Stimulated activated naive CD8-positive, alpha-beta T cell treated with anti-CD3 and anti-CD28 coated beads, Interleukin-15, amount 100 ng/mL, for 72 hours (primary cell): ENCODE results near the gene TFCP2.
"Not testable (repeated sequence)": the region's sequence is repeated elsewhere in the genome, so short reads cannot be mapped to it uniquely, and the experiment has no call there.

ENCODE experiments used
- ATAC-seq: fragments of 150-1000 bp; cut with Tn5 transposase; 2 replicates; pipeline ENCODE4 v1.10.0; 2021; ENCODE audit warnings: mild to moderate bottlenecking, moderate library complexity
- DNase-seq, 2 donors: peaks; one replicate each; pipeline ENCODE4 v3.0.0; 2021 to 2022
- H3K27ac Mint-ChIP-seq, 2 donors: one replicate each; pipeline ENCODE4 v1.8.0; 2022; ENCODE audit warnings: mild to moderate bottlenecking in 2 of 2, mixed read lengths in 2 of 2, moderate library complexity in 2 of 2
- H3K27me3 Mint-ChIP-seq: one replicate; pipeline ENCODE4 v1.8.0; 2022; ENCODE audit warnings: mixed read lengths
- H3K4me1 Mint-ChIP-seq: one replicate; pipeline ENCODE4 v1.8.0; 2022; ENCODE audit warnings: mild to moderate bottlenecking, mixed read lengths
- H3K4me3 Mint-ChIP-seq, 2 donors: one replicate each; pipeline ENCODE4 v1.8.0; 2022; ENCODE audit warnings: mild to moderate bottlenecking in 2 of 2, mixed read lengths in 2 of 2, moderate library complexity in 1 of 2
- H3K9me3 Mint-ChIP-seq, 2 donors: one replicate each; pipeline ENCODE4 v1.8.0; 2022; ENCODE audit warnings: mixed read lengths in 2 of 2

Gene TFCP2

GRCh38 chr12:51083126-51083833 lies 89.7 kb downstream of the TFCP2 start, which contains the start of gene CSRNP2:
TSS of gene CSRNP2 (minus strand) at chr12:51083596. CDS start at chr12:51076561, 7,035 bp downstream.
- DNase-seq (peak; percentile 97 to 98), ATAC-seq (peak; percentile 99)
- H3K27ac Mint-ChIP-seq, result peak within 1 kb of the TSS; percentile 95 to 98
- H3K27me3 Mint-ChIP-seq, result no peaks in the 10 kb centered on the region
- H3K4me3 Mint-ChIP-seq, result peak within 1 kb of the TSS; percentile 93 to 95
- H3K4me1 Mint-ChIP-seq, result peaks cover 36% of the 10 kb centered on the region
- H3K9me3 Mint-ChIP-seq, result no peaks in the 10 kb centered on the region

DNA sequence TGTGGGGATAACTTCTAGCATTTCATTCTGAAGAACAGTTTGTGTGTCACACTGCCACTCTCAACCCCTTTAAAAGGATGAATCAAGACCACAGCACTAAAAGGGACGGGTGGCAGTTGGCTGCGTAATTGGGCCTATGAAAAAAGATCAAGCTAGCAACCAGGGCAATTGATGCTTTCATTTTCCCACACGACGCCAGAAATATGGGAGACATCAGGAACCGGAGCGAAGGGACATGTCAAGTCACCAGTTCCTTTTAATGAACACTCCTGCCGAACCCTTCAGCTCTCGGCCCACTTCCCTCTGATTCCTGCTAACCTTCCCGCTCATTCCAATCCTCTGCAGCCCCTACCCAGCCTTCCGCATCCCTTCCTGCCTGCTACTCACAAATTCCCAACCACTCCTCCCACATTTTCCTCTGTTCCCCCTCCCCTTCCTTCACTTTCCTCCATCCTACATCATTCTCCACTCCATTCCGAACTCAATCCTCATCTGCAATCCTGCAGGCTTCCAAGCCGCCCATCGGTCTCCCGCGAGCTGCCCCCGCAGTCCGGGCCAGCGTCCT lies 90.3 kb downstream of the TFCP2 start:
- DNase-seq (peak; percentile 13 to 23), ATAC-seq (no peak)
- no peaks in the 10 kb centered on the region for H3K27me3 Mint-ChIP-seq
- peak overlapping the region; percentile 93 to 95 for H3K4me3 Mint-ChIP-seq
- peak overlapping the region; percentile 95 to 98 for H3K27ac Mint-ChIP-seq
- no peaks in the 10 kb centered on the region for H3K9me3 Mint-ChIP-seq
- peaks cover 35% of the 10 kb centered on the region for H3K4me1 Mint-ChIP-seq

DNA sequence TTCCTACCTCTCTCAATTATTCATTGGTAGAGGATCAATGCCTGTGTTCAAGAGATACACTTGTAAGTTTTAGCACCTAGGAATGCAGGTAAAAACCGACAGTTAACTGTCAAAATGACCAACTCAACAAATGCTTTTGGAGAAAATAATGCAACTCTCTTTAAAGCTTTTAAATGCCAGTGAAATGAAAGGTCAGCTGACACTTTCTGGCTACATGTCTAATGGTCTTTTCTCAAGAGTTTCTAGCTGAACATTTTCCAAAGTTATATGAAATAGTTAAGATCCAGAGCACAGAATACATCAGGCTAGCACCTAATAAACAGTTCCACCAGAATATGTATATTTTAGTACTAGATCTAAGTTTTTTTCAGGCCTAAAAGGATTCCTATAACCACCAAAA lies 91.5 kb downstream of the TFCP2 start:
- Mint-ChIP-seq H3K27me3 (no peaks in the 10 kb centered on the region), H3K9me3 (no peaks in the 10 kb centered on the region)

DNA sequence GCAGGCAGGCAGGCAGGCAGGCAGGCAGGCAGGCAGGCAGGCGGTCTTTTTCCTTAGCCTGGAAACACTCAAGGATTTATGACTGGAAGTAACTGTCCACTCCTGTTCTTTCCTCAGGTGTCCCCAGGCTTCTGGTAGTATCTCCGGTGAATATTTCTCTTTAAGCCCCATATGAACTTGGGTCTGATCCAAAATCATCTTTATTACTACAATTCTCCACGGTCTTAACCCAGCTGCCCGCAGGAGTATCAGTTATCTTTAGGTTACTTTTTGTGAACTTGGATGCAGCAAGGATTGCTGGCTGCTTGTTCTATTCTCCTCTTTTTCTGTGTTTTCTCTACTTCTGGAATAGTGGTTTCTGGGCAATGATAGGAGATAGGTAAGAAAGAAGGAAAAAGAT lies 92.8 kb downstream of the TFCP2 start:
- Mint-ChIP-seq H3K27ac (no peak overlapping the region), H3K27me3 (no peaks in the 10 kb centered on the region), H3K4me3 (no peak overlapping the region), H3K9me3 (no peaks in the 10 kb centered on the region), H3K4me1 (peaks cover 41% of the 10 kb centered on the region)
- ATAC-seq (no peak), DNase-seq (no peak)

More for the DNA sequence above, 91.5 kb downstream of the TFCP2 start:
- DNase-seq (no peak), ATAC-seq (no peak)
- no peak overlapping the region for H3K27ac Mint-ChIP-seq
- peak overlapping the region in 1 of 2 donors; percentile 4 for H3K4me3 Mint-ChIP-seq
- peaks cover 32% of the 10 kb centered on the region for H3K4me1 Mint-ChIP-seq

DNA sequence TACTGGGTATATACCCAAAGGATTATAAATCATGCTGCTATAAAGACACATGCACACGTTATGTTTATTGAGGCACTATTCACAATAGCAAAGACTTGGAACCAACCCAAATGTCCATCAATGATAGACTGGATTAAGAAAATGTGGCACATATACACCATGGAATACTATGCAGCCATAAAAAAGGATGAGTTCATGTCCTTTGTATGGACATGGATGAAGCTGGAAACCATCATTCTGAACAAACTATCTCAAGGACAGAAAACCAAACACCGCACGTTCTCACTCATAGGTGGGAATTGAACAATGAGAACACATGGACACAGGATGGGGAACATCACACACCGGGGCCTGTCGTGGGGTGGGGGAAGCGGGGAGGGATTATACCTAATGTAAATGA lies 94.1 kb downstream of the TFCP2 start:
- H3K27ac Mint-ChIP-seq, ATAC-seq, H3K9me3 Mint-ChIP-seq, H3K4me3 Mint-ChIP-seq, DNase-seq, H3K27me3 Mint-ChIP-seq: not testable (repeated sequence)
- peaks cover 40% of the 10 kb centered on the region for H3K4me1 Mint-ChIP-seq

DNA sequence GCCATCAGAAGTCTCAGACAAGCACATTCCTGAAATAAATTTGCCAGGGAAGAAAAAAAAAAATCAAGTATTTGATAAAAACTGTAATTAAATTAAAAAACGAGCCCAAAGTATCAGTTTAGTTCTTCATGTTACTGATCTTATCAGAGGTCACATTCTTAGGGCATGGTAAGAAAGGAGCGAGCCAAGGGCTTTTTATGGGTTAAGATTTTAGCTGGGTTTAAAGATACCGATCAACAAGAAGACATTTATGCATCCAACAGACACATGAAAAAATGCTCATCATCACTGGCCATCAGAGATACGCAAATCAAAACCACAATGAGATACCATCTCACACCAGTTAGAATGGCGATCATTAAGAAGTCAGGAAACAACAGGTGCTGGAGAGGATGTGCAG lies 94.6 kb downstream of the TFCP2 start:
- not testable (repeated sequence) for ATAC-seq, H3K27me3 Mint-ChIP-seq, DNase-seq, H3K27ac Mint-ChIP-seq, H3K4me3 Mint-ChIP-seq, H3K9me3 Mint-ChIP-seq
- H3K4me1 Mint-ChIP-seq, result peaks cover 35% of the 10 kb centered on the region

- Mint-ChIP-seq H3K4me1 (peaks cover 33% of the 10 kb centered on the region), H3K27ac (no peak overlapping the region), H3K4me3 (no peak overlapping the region), H3K27me3 (no peaks in the 10 kb centered on the region), H3K9me3 (no peaks in the 10 kb centered on the region)
- DNase-seq (no peak), ATAC-seq (no peak)
Observed at GRCh38 chr12:51077930-51078329, 95.0 kb downstream of the TFCP2 start.

DNA sequence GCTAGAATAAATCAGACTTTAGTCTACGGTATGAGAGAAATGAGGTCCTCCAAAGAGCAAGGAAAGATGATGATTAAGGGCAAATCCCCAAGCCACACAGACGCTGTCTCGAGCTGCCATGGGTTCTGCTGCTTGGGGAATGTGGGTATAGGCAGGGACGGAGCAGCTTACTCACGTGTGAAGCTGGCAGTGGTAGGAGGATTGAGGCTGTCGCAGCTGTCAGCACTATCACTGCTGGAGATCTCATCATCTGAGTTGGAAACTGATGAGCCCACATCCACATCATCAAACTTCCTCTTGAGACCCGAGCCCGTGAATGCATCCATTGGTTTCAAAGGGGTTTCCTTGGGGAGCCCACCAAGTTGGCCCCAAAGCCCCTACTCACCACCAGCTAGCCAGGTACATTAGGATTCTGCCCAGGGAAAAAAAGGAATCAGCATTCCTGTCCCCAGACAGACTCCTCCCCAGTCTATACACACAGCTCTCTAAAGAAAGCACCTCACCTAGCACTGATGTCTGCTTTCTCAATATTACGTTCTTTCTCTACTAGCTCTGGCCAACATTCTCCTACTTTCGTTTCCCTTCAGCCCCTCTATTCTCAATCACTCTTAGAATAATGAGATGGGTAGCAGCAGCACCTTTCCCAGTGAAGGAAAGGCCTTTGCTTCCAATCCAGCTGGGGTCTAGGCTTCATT lies 96.6 kb downstream of the TFCP2 start:
- ATAC-seq, result no peak

GRCh38 chr12:51075390-51075789 lies 97.5 kb downstream of the TFCP2 start:
- H3K4me1 Mint-ChIP-seq, result peaks cover 17% of the 10 kb centered on the region
- H3K27me3 Mint-ChIP-seq, result no peaks in the 10 kb centered on the region
- DNase-seq, result no peak
- no peaks in the 10 kb centered on the region for H3K9me3 Mint-ChIP-seq
- no peak overlapping the region for H3K4me3 Mint-ChIP-seq
- H3K27ac Mint-ChIP-seq, result no peak overlapping the region
- no peak for ATAC-seq

More for the DNA sequence above, 96.6 kb downstream of the TFCP2 start:
- Mint-ChIP-seq H3K27me3 (no peaks in the 10 kb centered on the region), H3K4me3 (no peak overlapping the region), H3K9me3 (no peaks in the 10 kb centered on the region), H3K27ac (no peak overlapping the region), H3K4me1 (peaks cover 18% of the 10 kb centered on the region)
- no peak for DNase-seq

- no peak for ATAC-seq
- Mint-ChIP-seq H3K4me1 (peaks cover 11% of the 10 kb centered on the region), H3K4me3 (no peak overlapping the region), H3K9me3 (no peaks in the 10 kb centered on the region), H3K27ac (no peak overlapping the region), H3K27me3 (no peaks in the 10 kb centered on the region)
- DNase-seq, result no peak
Observed at GRCh38 chr12:51071663-51072062, 101.3 kb downstream of the TFCP2 start.

GRCh38 chr12:51070004-51070403 lies 102.9 kb downstream of the TFCP2 start:
- H3K4me3 Mint-ChIP-seq, result no peak overlapping the region
- ATAC-seq (no peak), DNase-seq (no peak)
- peak overlapping the region; percentile 36 to 59 for H3K27ac Mint-ChIP-seq
- no peaks in the 10 kb centered on the region for H3K9me3 Mint-ChIP-seq
- no peaks in the 10 kb centered on the region for H3K27me3 Mint-ChIP-seq
- H3K4me1 Mint-ChIP-seq, result no peaks in the 10 kb centered on the region

DNA sequence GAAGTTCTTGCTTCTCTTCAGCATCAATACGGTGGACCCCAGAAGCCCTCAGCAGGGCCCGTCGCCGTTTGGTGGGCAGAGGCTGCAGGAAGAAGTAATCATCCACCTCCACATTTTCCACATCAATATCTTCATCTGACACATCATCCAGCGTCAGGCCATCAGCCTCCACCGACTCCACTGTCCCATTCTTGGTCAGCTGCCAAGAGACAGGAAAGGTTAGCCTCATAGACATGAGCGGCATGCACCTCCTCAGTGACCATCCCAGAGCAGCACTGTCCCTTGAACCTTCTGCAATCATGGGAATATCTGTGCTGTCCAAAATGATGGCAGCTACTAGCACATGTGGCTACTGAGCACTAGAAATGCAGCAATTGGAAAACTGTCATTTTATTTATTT lies 105.2 kb downstream of the TFCP2 start:
- Mint-ChIP-seq H3K9me3 (no peaks in the 10 kb centered on the region), H3K27ac (peak overlapping the region in 1 of 2 donors; percentile 47), H3K4me1 (no peaks in the 10 kb centered on the region), H3K27me3 (no peaks in the 10 kb centered on the region), H3K4me3 (no peak overlapping the region)
- ATAC-seq (no peak), DNase-seq (no peak)

DNA sequence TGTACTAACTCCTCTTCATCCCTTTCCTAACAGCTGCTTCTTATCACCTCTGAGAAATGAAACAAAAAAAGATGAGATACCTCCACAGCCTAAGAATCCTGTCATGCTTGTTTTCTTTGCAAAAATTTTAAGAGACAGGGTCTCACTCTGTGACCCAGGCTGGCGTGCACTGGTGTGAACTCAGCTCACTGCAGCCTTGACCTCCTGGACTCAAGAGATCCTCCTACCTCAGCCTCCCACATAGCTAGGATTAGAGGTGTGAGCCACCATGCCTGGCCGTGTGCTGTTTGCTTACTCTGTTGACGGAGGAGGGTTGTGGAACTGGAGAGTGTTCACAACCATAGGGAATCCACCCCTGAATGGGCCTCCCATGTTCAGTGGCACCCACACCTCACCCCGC lies 105.7 kb downstream of the TFCP2 start:
- DNase-seq (no peak), ATAC-seq (no peak)
- Mint-ChIP-seq H3K27ac (peak overlapping the region in 1 of 2 donors; percentile 74), H3K27me3 (no peaks in the 10 kb centered on the region), H3K4me1 (no peaks in the 10 kb centered on the region), H3K9me3 (no peaks in the 10 kb centered on the region), H3K4me3 (no peak overlapping the region)

DNA sequence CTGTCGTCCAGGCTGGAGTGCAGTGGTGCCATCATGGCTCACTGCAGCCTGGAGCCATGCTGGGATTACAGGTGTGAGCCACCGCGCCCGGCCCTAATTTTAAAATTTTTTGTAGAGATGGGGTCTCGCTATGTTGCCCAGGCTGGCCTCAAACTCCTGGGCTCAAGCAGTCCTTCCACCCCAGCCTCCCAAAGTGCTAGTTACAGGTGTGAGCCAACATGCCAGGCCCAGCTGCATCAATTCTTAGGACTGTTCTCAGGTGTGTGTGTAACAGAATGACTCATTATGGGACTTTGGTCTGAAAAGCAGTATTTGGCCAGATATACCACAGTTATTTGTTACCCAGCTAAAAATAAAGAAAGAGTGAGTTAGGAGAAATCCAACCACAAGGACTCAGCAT lies 107.4 kb downstream of the TFCP2 start:
- no peaks in the 10 kb centered on the region for H3K4me1 Mint-ChIP-seq
- peak overlapping the region in 1 of 2 donors; percentile 19 for H3K27ac Mint-ChIP-seq
- no peaks in the 10 kb centered on the region for H3K9me3 Mint-ChIP-seq
- ATAC-seq (no peak), DNase-seq (no peak)
- no peak overlapping the region for H3K4me3 Mint-ChIP-seq
- H3K27me3 Mint-ChIP-seq, result no peaks in the 10 kb centered on the region

GRCh38 chr12:51062631-51063397 lies 110.1 kb downstream of the TFCP2 start:
- no peaks in the 10 kb centered on the region for H3K27me3 Mint-ChIP-seq
- no peak overlapping the region for H3K4me3 Mint-ChIP-seq
- ATAC-seq (no peak), DNase-seq (no peak)
- no peaks in the 10 kb centered on the region for H3K9me3 Mint-ChIP-seq
- peak overlapping the region; percentile 24 to 52 for H3K27ac Mint-ChIP-seq
- H3K4me1 Mint-ChIP-seq, result peaks cover 5% of the 10 kb centered on the region
